ENCODE measurements around the gene SHE. TPM values are rescaled to one million over a fixed set of nuclear protein-coding genes. Genes with fewer than 3 reads are reported as not detected.

The SHE gene
- total and polyA plus RNA-seq, 2 of the 8 experiments (the other 6 are each of a cell fraction or from before 2014, with no cell fraction given), result 0.44 to 0.45 TPM

GRCh38 chr1:154536570-154536969 is 34.4 kb upstream of the SHE start:
- Histone ChIP-seq H3K56ac (replicated peaks; ENCODE audit: insufficient read length, low read depth, low read length) (no peak overlapping the region), H3K79me1 (ENCODE audit: low read depth, low read length) (no peaks in the 10 kb centered on the region), H3K4me3 (ENCODE audit: extremely low read depth in 1 of 4, insufficient read depth in 2 of 4, low read depth in 3 of 4, low read length in 4 of 4) (no peak overlapping the region), H2BK12ac (ENCODE audit: low read depth, low read length) (no peak overlapping the region), H2BK120ac (replicated peaks; ENCODE audit: low read depth, low read length) (no peak overlapping the region), H4K5ac (ENCODE audit: insufficient read length, low read depth, low read length) (no peak overlapping the region), H4K20me1 (replicated peaks in 1 of 2; ENCODE audit: control insufficient read depth in 1 of 2, insufficient read depth in 2 of 2, low read length in 2 of 2) (no peaks in the 10 kb centered on the region), H3K4me2 (ENCODE audit: insufficient read depth in 1 of 2, low read depth in 2 of 2, low read length in 2 of 2) (no peak overlapping the region), H3K9me3 (ENCODE audit: insufficient read depth in 2 of 2, low read depth in 1 of 2, low read length in 1 of 2) (peaks cover 0 to 8% of the 10 kb centered on the region in 2 experiments; a peak in 1 of 4 replicates), H3K4me1 (replicated peaks in 1 of 4; ENCODE audit: control insufficient read depth in 3 of 4, insufficient read depth in 4 of 4, low read length in 3 of 4) (peaks cover 0 to 4% (median 3%) of the 10 kb centered on the region in 4 experiments; a peak in 2 of 7 replicates), H3K27me3 (replicated peaks in 1 of 4; ENCODE audit: control insufficient read depth in 3 of 4, extremely low read depth in 1 of 4, insufficient read depth in 3 of 4, low read length in 3 of 4) (no peaks in the 10 kb centered on the region), H3K27ac (ENCODE audit: low read depth, low read length) (no peak overlapping the region), H3K4ac (replicated peaks; ENCODE audit: insufficient read length, low read depth, low read length) (no peak overlapping the region), H2AK5ac (ENCODE audit: low read depth, low read length) (no peak overlapping the region), H3K9ac (replicated peaks in 1 of 4; ENCODE audit: extremely low read depth in 1 of 4, low read depth in 3 of 4, low read length in 3 of 4) (no peak overlapping the region), H2BK5ac (ENCODE audit: low read depth, low read length) (no peak overlapping the region), H4K8ac (ENCODE audit: extremely low read depth, insufficient read depth, low read length) (no peak overlapping the region), H3K14ac (ENCODE audit: insufficient read length) (no peak overlapping the region), H2BK20ac (ENCODE audit: low read length) (no peak overlapping the region), H3K18ac (ENCODE audit: extremely low read depth, low read length) (no peak overlapping the region), H3K79me2 (ENCODE audit: control insufficient read depth in 1 of 2, insufficient read depth in 2 of 2, low read length in 2 of 2) (no peaks in the 10 kb centered on the region), H3K23ac (ENCODE audit: insufficient read length) (no peak overlapping the region), H3K23me2 (ENCODE audit: low read depth, low read length) (no peaks in the 10 kb centered on the region), H2BK15ac (ENCODE audit: low read length) (no peak overlapping the region), H3K36me3 (ENCODE audit: control insufficient read depth in 2 of 4, insufficient read depth in 4 of 4, low read length in 3 of 4) (no peaks in the 10 kb centered on the region), H2AFZ (ENCODE audit: low read length) (no peak overlapping the region), H4K91ac (replicated peaks; ENCODE audit: insufficient read length, low read length) (no peak overlapping the region)
- POLR2A ChIA-PET (ENCODE audit: partially characterized antibody), result interaction anchor here (1.6 kb wide), 1 partner anchor 10 kb away, joined by 3 read pairs; no protein-coding TSS in a partner anchor
- CTCF ChIA-PET (ENCODE audit: partially characterized antibody), result interaction anchor here (6.1 to 6.9 kb wide), 2 partner anchors 10 to 56 kb away, joined by 41 to 63 read pairs; no protein-coding TSS in a partner anchor
- DNase-seq (ENCODE audit: low read depth in 1 of 2, low spot score in 2 of 2) (no peak), FAIRE-seq (no peak)
- 91% methylated on average over 7 of the region's 7 CpGs; no CpG with 5 or more reads in 1 of the 2 experiments for WGBS, 2 experiments (ENCODE audit: extremely low coverage in 1 of 2, insufficient coverage in 1 of 2, insufficient read length in 1 of 2, insufficient replicate concordance in 2 of 2, low coverage in 1 of 2, low lambda C conversion rate in 2 of 2, missing lambda C conversion rate in 1 of 2)
- TF ChIP-seq BRCA1 (IDR thresholded peaks at IDR 0.05; ENCODE audit: low read depth, low read length) (no peak), MAFK (IDR thresholded peaks at IDR 0.05; ENCODE audit: low read depth, low read length) (no peak), TEAD4 (IDR thresholded peaks at IDR 0.05; ENCODE audit: low read depth, low read length) (no peak), ATF3 (IDR thresholded peaks at IDR 0.05; ENCODE audit: insufficient read depth, low read depth, low read length) (no peak), RAD21 (IDR thresholded peaks at IDR 0.05 in 1 of 2, conservative IDR thresholded peaks at IDR 0.05 in 1 of 2; ENCODE audit: low read depth in 2 of 2, low read length in 2 of 2) (no peak), SIX5 (IDR thresholded peaks at IDR 0.05; ENCODE audit: low read depth, low read length) (no peak), SIRT6 (IDR thresholded peaks at IDR 0.05; ENCODE audit: low read length) (no peak), GTF2F1 (IDR thresholded peaks at IDR 0.05; ENCODE audit: borderline replicate concordance, low read depth, low read length) (no peak), ZNF274 (IDR thresholded peaks at IDR 0.05; ENCODE audit: borderline replicate concordance, extremely low read depth, low read length) (no peak), KDM5A (IDR thresholded peaks at IDR 0.05; ENCODE audit: low read length) (no peak), E2F6 (IDR thresholded peaks at IDR 0.05) (no peak), HDAC6 (IDR thresholded peaks at IDR 0.05; ENCODE audit: low read depth, low read length) (no peak), TBP (IDR thresholded peaks at IDR 0.05; ENCODE audit: low read depth, low read length) (no peak)

Data from H1 (cell line).